Brain microvascular endothelial cell (primary cell): ENCODE measurements around the gene CA5A.
"Not testable (repeated sequence)": the region's sequence is repeated elsewhere in the genome, so short reads cannot be mapped to it uniquely, and the experiment has no call there.

Source experiments
- DNase-seq: peaks from one replicate; pipeline ENCODE4 v3.0.0-alpha.2; 2020
- H3K27ac ChIP-seq: fragments of 250-450 bp; sonication (Bioruptor Pico); 2 replicates; pipeline ENCODE4 v1.5.1; 2020; ENCODE audit warnings: mild to moderate bottlenecking, moderate library complexity
- H3K27me3 ChIP-seq: fragments of 250-450 bp; sonication (Bioruptor Pico); replicated peaks from 2 replicates; pipeline ENCODE4 v1.5.1; 2020; ENCODE audit warnings: mild to moderate bottlenecking
- H3K36me3 ChIP-seq: fragments of 250-450 bp; sonication (Bioruptor Pico); replicated peaks from 2 replicates; pipeline ENCODE4 v1.5.1; 2020; ENCODE audit warnings: mild to moderate bottlenecking
- H3K4me3 ChIP-seq: 2 replicates; pipeline ENCODE4 v1.5.1; 2011; ENCODE audit warnings: low read depth, mild to moderate bottlenecking, control low read depth, low read length, moderate library complexity
- in situ Hi-C: cut with HindIII; loops from 2 replicates; pipeline ENCODE4 v1.10.0; 2017; ENCODE audit warnings: low sequenced_read_pairs, low pct_ligation_motif_present
- TF ChIP-seq, protein P1 (sequence below): IDR thresholded peaks from 2 replicates; pipeline ENCODE4 v1.5.1; 2011; ENCODE audit warnings: low read depth, mild to moderate bottlenecking, moderate library complexity, low read length, control low read depth, inconsistent platforms; ENCODE audit errors: missing control alignments

CA5A gene

DNA sequence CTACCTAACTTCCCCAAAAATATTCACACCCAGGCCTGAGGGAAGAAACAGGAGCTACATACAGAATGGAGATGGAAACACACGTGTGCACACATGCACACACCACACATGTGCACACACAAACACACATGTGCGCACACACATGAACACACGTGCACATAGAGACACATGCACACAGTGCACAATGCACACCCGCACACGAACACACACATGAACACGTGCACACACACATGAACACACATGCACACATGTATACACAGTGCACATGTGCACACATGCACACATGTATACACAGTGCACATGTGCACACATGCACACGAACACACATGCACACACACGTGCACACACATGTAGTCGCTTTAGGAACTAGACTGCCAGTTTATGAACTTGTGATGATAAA, 18.8 kb downstream of the CA5A start:
- in situ Hi-C loops: no loop called here
- no peaks in the 10 kb centered on the region for H3K27me3 ChIP-seq
- DNase-seq: no peak
- no peaks in the 10 kb centered on the region for H3K36me3 ChIP-seq
- TF ChIP-seq, protein P1, sequence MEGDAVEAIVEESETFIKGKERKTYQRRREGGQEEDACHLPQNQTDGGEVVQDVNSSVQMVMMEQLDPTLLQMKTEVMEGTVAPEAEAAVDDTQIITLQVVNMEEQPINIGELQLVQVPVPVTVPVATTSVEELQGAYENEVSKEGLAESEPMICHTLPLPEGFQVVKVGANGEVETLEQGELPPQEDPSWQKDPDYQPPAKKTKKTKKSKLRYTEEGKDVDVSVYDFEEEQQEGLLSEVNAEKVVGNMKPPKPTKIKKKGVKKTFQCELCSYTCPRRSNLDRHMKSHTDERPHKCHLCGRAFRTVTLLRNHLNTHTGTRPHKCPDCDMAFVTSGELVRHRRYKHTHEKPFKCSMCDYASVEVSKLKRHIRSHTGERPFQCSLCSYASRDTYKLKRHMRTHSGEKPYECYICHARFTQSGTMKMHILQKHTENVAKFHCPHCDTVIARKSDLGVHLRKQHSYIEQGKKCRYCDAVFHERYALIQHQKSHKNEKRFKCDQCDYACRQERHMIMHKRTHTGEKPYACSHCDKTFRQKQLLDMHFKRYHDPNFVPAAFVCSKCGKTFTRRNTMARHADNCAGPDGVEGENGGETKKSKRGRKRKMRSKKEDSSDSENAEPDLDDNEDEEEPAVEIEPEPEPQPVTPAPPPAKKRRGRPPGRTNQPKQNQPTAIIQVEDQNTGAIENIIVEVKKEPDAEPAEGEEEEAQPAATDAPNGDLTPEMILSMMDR: no peak
- H3K27ac ChIP-seq: no peak overlapping the region
- no peak overlapping the region for H3K4me3 ChIP-seq

DNA sequence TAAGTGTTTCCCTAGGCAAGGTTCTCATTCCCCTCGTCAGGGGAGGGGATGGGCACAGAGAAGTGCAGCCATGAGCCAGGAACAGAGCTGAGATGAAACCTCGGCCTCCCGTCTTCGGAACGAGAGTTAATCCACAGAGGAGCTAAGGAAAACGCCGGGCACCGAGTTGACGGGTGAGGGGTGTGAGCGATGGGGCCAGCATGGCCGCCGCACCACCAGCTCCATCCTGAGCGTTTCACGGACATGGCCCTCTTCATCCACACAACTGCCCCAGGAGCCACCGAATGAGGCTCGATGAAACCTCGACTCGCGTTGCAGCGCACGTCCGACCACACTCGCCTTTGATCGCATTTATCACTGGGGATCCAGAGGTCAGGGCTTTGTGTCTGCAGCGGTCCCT, 21.5 kb downstream of the CA5A start:
- TF ChIP-seq, protein P1: no peak
- no peak for DNase-seq
- Histone ChIP-seq H3K27ac (no peak overlapping the region), H3K27me3 (no peaks in the 10 kb centered on the region), H3K36me3 (no peaks in the 10 kb centered on the region), H3K4me3 (no peak overlapping the region)
- in situ Hi-C loops: no loop called here

DNA sequence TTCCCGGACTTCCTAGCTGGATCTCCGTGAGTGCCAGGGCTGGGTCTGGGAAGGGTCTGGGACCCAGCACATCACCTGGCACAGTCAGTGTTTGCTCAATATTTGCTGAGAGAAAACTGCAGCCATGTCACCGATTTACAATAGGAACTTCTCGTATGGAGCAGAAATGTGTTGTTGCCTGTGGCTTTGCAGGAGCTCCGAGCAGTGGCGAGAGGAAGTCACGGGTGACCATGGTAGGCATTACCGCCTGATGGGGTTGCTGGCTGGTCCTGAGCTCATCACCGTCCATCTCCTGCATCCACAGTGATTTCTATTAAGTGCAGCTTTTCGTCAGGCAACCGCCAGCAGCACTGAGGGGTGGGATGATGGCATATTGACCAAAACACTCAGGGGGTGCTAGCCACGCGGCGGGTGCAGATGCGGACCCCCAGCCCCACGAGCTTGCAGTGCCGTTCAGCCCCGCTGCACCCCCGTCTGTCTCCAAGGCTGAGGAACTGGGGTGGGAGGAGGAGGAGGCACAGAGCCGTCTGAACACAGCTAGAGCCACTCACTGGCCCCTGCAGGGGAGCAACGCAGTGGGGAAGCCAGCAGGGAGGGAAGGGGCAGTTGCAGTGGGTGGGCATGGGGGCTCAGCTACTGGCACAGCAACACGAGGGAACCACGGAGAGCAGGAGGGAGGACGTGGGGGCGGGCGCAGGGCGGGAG, 22.2 kb downstream of the CA5A start:
- H3K36me3 ChIP-seq, H3K4me3 ChIP-seq, H3K27ac ChIP-seq, in situ Hi-C loops, DNase-seq, H3K27me3 ChIP-seq: not testable (repeated sequence)

DNA sequence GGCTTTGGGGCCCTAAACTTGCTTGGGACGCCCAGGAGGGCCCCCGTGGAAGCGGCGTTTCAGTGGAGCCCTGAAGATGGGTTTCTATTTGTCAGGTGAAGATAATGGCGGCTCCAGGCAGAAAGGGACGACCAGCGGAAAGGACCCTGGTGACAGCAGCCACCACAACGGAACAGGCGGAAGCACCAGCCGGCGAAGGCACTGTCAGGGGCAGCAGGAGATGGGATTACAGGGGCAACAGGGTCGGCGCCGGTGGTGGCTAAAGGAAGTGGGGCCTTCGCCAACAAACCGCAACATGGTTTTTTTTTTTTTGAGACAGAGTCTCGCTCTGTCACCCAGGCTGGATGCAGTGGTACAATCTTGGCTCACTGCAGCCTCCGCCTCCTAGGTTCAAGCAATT, 23.6 kb downstream of the CA5A start:
- in situ Hi-C loops, DNase-seq: not testable (repeated sequence)

DNA sequence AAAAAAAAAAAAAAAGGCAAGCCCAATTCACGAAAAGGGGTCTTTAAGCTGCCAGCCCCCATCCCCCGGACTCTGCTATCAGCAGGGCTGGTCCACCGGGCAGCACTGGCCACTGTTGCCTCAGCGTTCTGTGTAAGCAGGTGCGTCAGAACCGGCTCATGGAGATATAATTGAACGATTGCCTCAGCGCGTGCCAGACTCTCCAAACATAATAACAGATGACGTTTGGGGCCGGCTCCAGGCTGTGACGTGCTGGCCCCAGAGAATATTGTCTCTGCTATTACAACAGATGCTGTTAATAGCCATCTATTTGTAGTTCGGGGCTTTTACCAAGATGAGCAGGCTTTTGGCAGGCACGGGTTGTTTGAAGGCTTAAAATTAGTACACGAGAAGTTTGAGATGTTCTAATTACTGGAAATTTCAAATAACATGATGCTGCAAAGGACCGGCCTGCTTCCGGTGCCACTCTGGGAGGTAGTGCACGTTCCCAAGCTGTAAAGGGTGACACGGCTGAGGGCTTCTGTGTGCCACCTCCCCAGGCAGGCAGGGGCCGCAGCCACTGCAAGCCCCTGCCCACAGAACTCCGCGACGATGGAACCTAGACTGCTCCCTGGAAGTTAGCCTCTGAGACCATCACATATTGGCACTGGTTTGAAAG, 25.1 kb downstream of the CA5A start:
- peak; percentile 84 for DNase-seq
- H3K36me3 ChIP-seq, H3K27ac ChIP-seq, H3K4me3 ChIP-seq, H3K27me3 ChIP-seq, in situ Hi-C loops: not testable (repeated sequence)

More for the DNA sequence above, 23.6 kb downstream of the CA5A start:
- not testable (repeated sequence) for H3K36me3 ChIP-seq, H3K27me3 ChIP-seq, H3K4me3 ChIP-seq, H3K27ac ChIP-seq

DNA sequence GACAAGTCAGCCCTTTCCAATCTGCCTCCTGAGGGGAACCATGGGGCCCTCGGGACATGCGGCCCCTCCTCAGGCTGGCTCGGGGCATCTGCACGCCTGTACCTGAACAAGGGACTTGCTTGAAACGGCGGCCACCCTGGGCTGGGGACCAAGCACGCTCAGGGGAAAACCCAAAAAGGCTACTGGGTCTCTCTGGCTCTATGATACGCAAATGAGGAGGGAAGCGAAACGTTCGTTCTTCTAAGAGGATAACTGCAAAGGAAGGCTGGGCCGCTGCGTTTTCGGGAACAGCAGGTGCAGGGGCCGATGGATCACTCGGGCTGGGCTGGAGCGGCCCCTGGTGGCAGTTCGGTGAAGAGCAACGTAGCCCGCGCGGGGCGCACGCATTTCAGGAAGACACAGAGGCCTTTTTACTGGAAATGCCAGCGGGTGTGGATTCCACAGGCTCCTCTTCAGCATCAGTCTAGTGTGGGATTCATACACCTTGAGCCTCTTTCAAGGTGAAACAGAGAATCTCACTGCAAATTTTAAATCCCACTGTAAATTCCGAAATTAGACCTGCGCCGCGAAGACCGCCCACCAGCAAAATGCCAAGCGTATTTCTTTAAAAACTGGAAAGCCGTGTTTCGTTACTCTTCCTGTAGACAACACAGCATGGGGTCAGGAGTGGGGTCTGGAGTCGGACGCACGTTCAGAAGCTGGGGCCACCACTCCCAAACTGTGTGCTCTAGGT, 27.0 kb downstream of the CA5A start:
- DNase-seq: peak; percentile 61
- TF ChIP-seq, protein P1: peak; percentile 89
- H3K36me3 ChIP-seq, H3K27me3 ChIP-seq, H3K27ac ChIP-seq, in situ Hi-C loops, H3K4me3 ChIP-seq: not testable (repeated sequence)

DNA sequence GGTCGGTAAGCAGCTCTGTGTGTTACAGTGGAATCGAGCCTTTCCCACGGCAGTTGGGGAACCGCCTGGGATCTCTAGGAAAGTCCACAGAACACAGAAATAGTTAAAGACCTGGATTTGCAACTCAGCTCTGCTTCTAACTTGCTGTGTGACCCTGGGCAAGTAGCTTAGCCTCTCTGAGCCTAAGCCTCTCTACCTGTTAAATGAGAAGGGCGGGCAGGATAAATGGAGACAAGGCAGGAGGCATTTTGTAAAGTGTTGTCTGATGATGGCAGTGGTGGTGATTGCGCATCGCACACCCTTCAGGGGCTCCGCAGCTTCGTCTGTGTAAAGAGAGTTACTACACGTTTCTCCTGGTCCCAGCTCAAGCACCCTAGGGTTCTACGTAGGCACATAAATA, 28.2 kb downstream of the CA5A start:
- in situ Hi-C loops, H3K27me3 ChIP-seq, H3K27ac ChIP-seq, H3K4me3 ChIP-seq, H3K36me3 ChIP-seq, DNase-seq: not testable (repeated sequence)

DNA sequence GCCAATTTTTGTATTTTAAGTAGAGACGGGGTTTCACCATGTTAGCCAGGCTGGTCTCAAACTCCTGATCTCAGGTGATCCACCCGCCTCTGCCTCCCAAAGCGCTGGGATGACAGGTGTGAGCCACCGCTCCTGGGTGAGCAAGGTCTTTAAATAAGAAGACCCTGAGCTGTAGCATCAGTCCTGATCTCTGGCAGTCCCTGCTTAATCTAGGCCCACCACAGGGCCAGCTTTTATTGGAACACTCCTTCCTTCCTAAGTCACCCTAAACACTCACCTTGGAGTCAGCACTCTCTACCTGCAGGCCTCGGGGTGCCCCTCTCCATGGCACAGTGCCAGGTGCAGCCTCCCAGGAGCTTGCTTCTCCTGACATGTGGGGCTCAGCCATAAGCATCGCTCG, 30.8 kb downstream of the CA5A start:
- in situ Hi-C loops: not testable (repeated sequence)

More for the DNA sequence above, 30.8 kb downstream of the CA5A start:
- H3K4me3 ChIP-seq, H3K27me3 ChIP-seq, H3K36me3 ChIP-seq, H3K27ac ChIP-seq, DNase-seq: not testable (repeated sequence)
